Neuronal stem cell (in vitro differentiated cells): ENCODE data around the gene APOLD1.
"Not testable (repeated sequence)": the region's sequence is repeated elsewhere in the genome, so short reads cannot be mapped to it uniquely, and the experiment has no call there.

ENCODE experiments used
- DNase-seq: peaks from one replicate; pipeline ENCODE4 v3.0.0-alpha.2; 2013; ENCODE audit warnings: low spot score
- H2AFZ ChIP-seq: one replicate; pipeline ENCODE4 v1.6.1; 2013; ENCODE audit warnings: mild to moderate bottlenecking, low read length, inconsistent platforms
- H2AK5ac ChIP-seq: 2 replicates; pipeline ENCODE4 v1.6.1; 2013; ENCODE audit warnings: low read depth, mild to moderate bottlenecking, inconsistent platforms, low read length, moderate library complexity, mixed read lengths
- H2BK120ac ChIP-seq: 2 replicates; pipeline ENCODE4 v1.6.1; 2013; ENCODE audit warnings: low read depth, mild to moderate bottlenecking, inconsistent platforms, low read length, moderate library complexity, mixed read lengths
- H2BK12ac ChIP-seq: one replicate; pipeline ENCODE4 v1.6.1; 2013; ENCODE audit warnings: low read length, inconsistent platforms
- H2BK15ac ChIP-seq: 2 replicates; pipeline ENCODE4 v1.6.1; 2013; ENCODE audit warnings: mild to moderate bottlenecking, low read length, inconsistent platforms, mixed read lengths
- H2BK5ac ChIP-seq: one replicate; pipeline ENCODE4 v1.6.1; 2013; ENCODE audit warnings: inconsistent platforms, mild to moderate bottlenecking, low read length, moderate library complexity
- H3K14ac ChIP-seq: one replicate; pipeline ENCODE4 v1.6.1; 2013; ENCODE audit warnings: low read length, inconsistent platforms
- H3K18ac ChIP-seq: 2 replicates; pipeline ENCODE4 v1.6.1; 2013; ENCODE audit warnings: low read length, inconsistent platforms
- H3K23ac ChIP-seq: 2 replicates; pipeline ENCODE4 v1.6.1; 2013; ENCODE audit warnings: low read depth, mild to moderate bottlenecking, mixed read lengths, low read length, inconsistent platforms; ENCODE audit not compliant: poor library complexity
- H3K27ac ChIP-seq: replicated peaks from 3 replicates; pipeline ENCODE4 v1.5.1; 2013; ENCODE audit warnings: low read length, inconsistent platforms
- H3K27me3 ChIP-seq, 3 experiments: 2 replicates each; pipeline ENCODE4 v1.6.1; 2013; ENCODE audit warnings: low read length in 3 of 3, mild to moderate bottlenecking in 2 of 3, inconsistent platforms in 1 of 3, low read depth in 1 of 3, mixed read lengths in 1 of 3, moderate library complexity in 1 of 3; ENCODE audit not compliant: control insufficient read depth in 3 of 3, insufficient read depth in 3 of 3
- H3K36me3 ChIP-seq, 2 donors: replicated peaks in 1 of 2; 2 replicates each; pipeline ENCODE4 v1.6.1; 2013; ENCODE audit warnings: low read length in 2 of 2; ENCODE audit not compliant: control insufficient read depth in 2 of 2, insufficient read depth in 2 of 2
- H3K4ac ChIP-seq: 2 replicates; pipeline ENCODE4 v1.6.1; 2013; ENCODE audit warnings: inconsistent platforms, mild to moderate bottlenecking, low read length, moderate library complexity
- H3K4me1 ChIP-seq, 2 donors: 1 replicate in 1 of 2; 2 replicates in 1 of 2; pipeline ENCODE4 v1.6.1; 2013; ENCODE audit warnings: low read length in 2 of 2, low read depth in 1 of 2; ENCODE audit not compliant: control insufficient read depth in 2 of 2, insufficient read depth in 1 of 2
- H3K4me2 ChIP-seq: one replicate; pipeline ENCODE4 v1.6.1; 2013; ENCODE audit warnings: mild to moderate bottlenecking, low read length, inconsistent platforms; ENCODE audit not compliant: insufficient read depth, poor library complexity, severe bottlenecking
- H3K4me3 ChIP-seq, 2 donors: 2 replicates each; pipeline ENCODE4 v1.5.1; 2013; ENCODE audit warnings: low read length in 2 of 2, mild to moderate bottlenecking in 2 of 2, inconsistent platforms in 1 of 2, moderate library complexity in 1 of 2
- H3K79me1 ChIP-seq: one replicate; pipeline ENCODE4 v1.6.1; 2013; ENCODE audit warnings: low read depth, mild to moderate bottlenecking, inconsistent platforms, low read length, moderate library complexity
- H3K9ac ChIP-seq: one replicate; pipeline ENCODE4 v1.6.1; 2013; ENCODE audit warnings: mild to moderate bottlenecking, low read depth, low read length, inconsistent platforms; ENCODE audit not compliant: poor library complexity
- H3K9me3 ChIP-seq, 2 donors: replicated peaks in 1 of 2; 2 replicates each; pipeline versions ENCODE3 to v1.6.1; 2013; ENCODE audit warnings: low read length in 2 of 2, mild to moderate bottlenecking in 2 of 2, inconsistent platforms in 1 of 2, low read depth in 1 of 2, mixed read lengths in 1 of 2, moderate library complexity in 1 of 2; ENCODE audit not compliant: control insufficient read depth in 2 of 2, insufficient read depth in 1 of 2
- H4K8ac ChIP-seq: one replicate; pipeline ENCODE4 v1.6.1; 2013; ENCODE audit warnings: low read depth, mild to moderate bottlenecking, inconsistent platforms, low read length, moderate library complexity
- H4K91ac ChIP-seq: one replicate; pipeline ENCODE4 v1.6.1; 2013; ENCODE audit warnings: low read length, low read depth, mild to moderate bottlenecking, inconsistent platforms; ENCODE audit not compliant: poor library complexity
- WGBS, 2 donors: extraction: QIAGEN DNeasy Blood & Tissue Kit; methylation state at CpG; one replicate each; pipeline ENCODE4 v1.1.7; 2013; ENCODE audit warnings: missing lambda C conversion rate in 2 of 2, mixed read lengths in 1 of 2; ENCODE audit not compliant: insufficient read length in 2 of 2, insufficient replicate concordance in 1 of 2; ENCODE audit errors: extremely low coverage in 2 of 2; 5-methylcytosine and 5-hydroxymethylcytosine counted together

The APOLD1 gene

GRCh38 chr12:12798480-12798879 lies 13.0 kb downstream of the APOLD1 start:
- Histone ChIP-seq H3K18ac (no peak overlapping the region), H3K27me3 (no peaks in the 10 kb centered on the region), H4K91ac (no peak overlapping the region), H2AFZ (no peak overlapping the region), H3K79me1 (no peaks in the 10 kb centered on the region), H3K4me2 (no peak overlapping the region), H4K8ac (no peak overlapping the region), H2BK5ac (no peak overlapping the region), H2AK5ac (no peak overlapping the region), H3K36me3 (no peaks in the 10 kb centered on the region), H3K14ac (no peak overlapping the region), H3K4me3 (no peak overlapping the region), H2BK15ac (no peak overlapping the region), H3K9ac (no peak overlapping the region), H3K23ac (no peak overlapping the region), H3K9me3 (peaks cover 0 to 3% of the 10 kb centered on the region in 2 donors), H2BK120ac (no peak overlapping the region), H2BK12ac (no peak overlapping the region), H3K27ac (no peak overlapping the region), H3K4ac (no peak overlapping the region), H3K4me1 (peaks cover 0 to 9% of the 10 kb centered on the region in 2 donors)
- DNase-seq, result no peak
- no CpG with 5 or more reads among the region's 1 CpG for WGBS, 2 donors

DNA sequence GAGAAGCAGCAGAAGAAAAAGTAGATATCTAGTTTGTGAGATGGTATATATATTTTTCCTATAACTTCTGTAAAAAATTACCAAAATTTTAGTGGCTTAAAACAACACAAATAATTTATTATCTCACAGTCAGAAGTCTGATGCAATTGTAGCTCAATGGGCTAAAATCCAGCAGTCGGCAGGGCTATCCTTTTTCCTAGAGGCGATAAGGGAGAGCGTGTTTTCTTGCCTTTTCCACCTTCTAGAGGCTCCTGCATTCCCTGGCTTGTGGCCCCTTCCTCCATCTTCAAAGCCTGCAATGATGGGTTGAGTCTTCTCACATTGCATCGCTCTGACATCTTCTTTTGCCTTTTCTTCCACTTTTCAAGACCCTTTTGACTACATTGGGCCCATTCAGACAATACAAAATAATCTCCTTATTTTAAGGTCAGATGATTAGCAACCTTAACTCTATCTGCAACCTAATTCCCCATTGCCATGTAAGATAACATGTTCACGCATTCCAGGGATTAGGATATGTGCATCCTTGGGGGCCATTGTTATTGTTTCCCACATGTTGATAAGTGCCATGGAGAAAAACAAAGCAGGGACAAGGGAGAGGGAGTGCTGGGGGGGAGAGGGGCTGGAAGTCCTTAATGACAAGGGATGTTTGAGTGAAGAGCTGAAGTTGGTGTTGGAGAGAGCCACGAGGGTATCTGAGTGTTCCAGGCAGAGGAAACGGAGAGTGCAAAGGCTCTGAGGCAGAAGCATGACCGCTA lies 13.9 kb downstream of the APOLD1 start:
- Histone ChIP-seq H3K18ac (no peak overlapping the region), H3K14ac (no peak overlapping the region), H2BK12ac (no peak overlapping the region), H3K4me2 (no peak overlapping the region), H2AK5ac (no peak overlapping the region), H4K8ac (no peak overlapping the region), H3K4me1 (peaks cover 0 to 9% of the 10 kb centered on the region in 2 donors), H3K4ac (no peak overlapping the region), H2BK15ac (no peak overlapping the region), H4K91ac (no peak overlapping the region), H2BK5ac (no peak overlapping the region), H3K27me3 (no peaks in the 10 kb centered on the region), H3K4me3 (no peak overlapping the region), H3K23ac (no peak overlapping the region), H3K9ac (no peak overlapping the region), H3K79me1 (no peaks in the 10 kb centered on the region), H3K9me3 (peaks cover 0 to 3% of the 10 kb centered on the region in 2 donors), H3K27ac (no peak overlapping the region), H3K36me3 (no peaks in the 10 kb centered on the region), H2AFZ (no peak overlapping the region), H2BK120ac (no peak overlapping the region)
- no peak for DNase-seq
- WGBS, 2 donors, result no CpG with 5 or more reads among the region's 8 CpGs

DNA sequence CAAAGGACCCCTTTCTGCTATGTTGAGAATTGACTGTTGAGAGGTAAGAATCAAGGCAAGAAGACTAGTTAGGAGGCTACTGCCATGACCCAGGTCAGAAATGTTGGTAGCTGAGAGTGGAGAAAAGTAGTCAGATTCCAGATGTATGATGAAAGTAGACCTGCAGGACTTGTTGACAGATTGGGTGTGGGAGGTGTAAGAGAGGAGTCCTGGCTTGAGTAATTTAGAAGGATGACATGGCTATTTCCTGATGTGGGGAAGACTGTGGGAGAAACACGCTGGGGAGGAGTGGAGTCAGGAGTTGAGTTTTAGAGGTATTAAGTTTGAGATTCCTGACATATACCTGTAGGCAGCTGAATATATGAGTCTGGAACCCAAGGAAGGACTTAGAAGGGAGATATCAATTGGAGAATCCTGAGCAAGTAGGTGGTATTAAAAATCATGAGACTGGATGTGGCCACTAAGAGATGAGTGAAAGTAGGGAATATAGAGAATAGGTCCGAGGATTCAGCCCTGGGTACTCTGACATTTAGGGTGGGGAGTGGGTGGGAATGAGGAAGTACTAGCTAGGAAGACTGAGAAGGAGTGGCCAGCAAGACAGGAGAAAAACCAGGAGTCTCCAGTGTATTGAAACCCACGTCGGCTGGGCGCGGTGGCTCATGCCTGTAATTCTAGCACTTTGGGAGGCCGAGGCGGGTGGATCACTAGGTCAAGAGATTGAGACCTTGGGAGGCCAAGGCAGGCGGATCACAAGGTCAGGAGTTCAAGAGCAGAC lies 15.1 kb downstream of the APOLD1 start:
- Histone ChIP-seq H3K4me3 (no peak overlapping the region), H2BK12ac (no peak overlapping the region), H3K27me3 (no peaks in the 10 kb centered on the region), H2BK5ac (no peak overlapping the region), H3K9me3 (peaks cover 0 to 3% of the 10 kb centered on the region in 2 donors), H2AK5ac (no peak overlapping the region), H4K8ac (no peak overlapping the region), H3K27ac (no peak overlapping the region), H2BK15ac (no peak overlapping the region), H2BK120ac (no peak overlapping the region), H3K36me3 (no peaks in the 10 kb centered on the region), H3K23ac (no peak overlapping the region), H3K14ac (no peak overlapping the region), H3K4ac (no peak overlapping the region), H3K4me1 (peaks cover 0 to 9% of the 10 kb centered on the region in 2 donors), H3K4me2 (no peak overlapping the region), H4K91ac (no peak overlapping the region), H3K9ac (no peak overlapping the region), H3K18ac (no peak overlapping the region), H2AFZ (no peak overlapping the region), H3K79me1 (no peaks in the 10 kb centered on the region)
- no peak for DNase-seq
- no CpG with 5 or more reads among the region's 9 CpGs for WGBS, 2 donors

GRCh38 chr12:12801656-12802055 lies 16.2 kb downstream of the APOLD1 start:
- not testable (repeated sequence) for H4K91ac ChIP-seq, H3K23ac ChIP-seq, H3K4me2 ChIP-seq, H3K9ac ChIP-seq, H2AFZ ChIP-seq, H3K36me3 ChIP-seq, H3K4me3 ChIP-seq, H2BK12ac ChIP-seq, H2BK5ac ChIP-seq, H2BK15ac ChIP-seq, H3K79me1 ChIP-seq, H4K8ac ChIP-seq, DNase-seq, H3K4ac ChIP-seq, H3K4me1 ChIP-seq, H3K27ac ChIP-seq, H3K18ac ChIP-seq, H3K14ac ChIP-seq, H2BK120ac ChIP-seq, H3K9me3 ChIP-seq, H2AK5ac ChIP-seq, H3K27me3 ChIP-seq
- WGBS, 2 donors, result no CpG with 5 or more reads among the region's 4 CpGs
